ENCODE measurements around the gene TBX18.
A peak's percentile ranks its signal among the peaks of the same experiment; 100 is the strongest.

TBX18 gene

GRCh38 chr6:84749181-84749580 is 15.2 kb downstream of the TBX18 start:
- DNase-seq (ENCODE audit: low read depth, low spot score): no peak

DNA sequence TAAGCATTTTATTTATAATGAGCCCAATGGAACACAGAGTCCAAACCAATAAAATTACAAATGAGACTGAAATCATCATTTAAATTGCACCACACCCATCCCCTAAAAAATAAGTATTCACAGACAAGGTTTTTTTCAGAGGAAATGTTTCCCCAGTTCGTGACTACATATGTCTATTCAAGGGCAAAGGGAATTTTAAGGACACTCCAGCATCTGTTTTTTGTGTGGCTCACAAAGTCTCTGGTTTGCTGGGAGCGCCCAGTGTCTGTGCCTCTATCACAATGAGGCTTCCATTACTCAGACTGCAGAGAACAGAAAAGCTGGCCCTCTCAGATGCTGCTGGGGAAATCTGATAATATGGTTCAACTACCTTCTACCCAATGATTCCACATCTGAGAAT is 16.0 kb downstream of the TBX18 start:
- no peak for DNase-seq (ENCODE audit: low read depth, low spot score)

- DNase-seq (ENCODE audit: low read depth, low spot score): no peak
Measured at GRCh38 chr6:84743616-84744015, 20.8 kb downstream of the TBX18 start.

DNA sequence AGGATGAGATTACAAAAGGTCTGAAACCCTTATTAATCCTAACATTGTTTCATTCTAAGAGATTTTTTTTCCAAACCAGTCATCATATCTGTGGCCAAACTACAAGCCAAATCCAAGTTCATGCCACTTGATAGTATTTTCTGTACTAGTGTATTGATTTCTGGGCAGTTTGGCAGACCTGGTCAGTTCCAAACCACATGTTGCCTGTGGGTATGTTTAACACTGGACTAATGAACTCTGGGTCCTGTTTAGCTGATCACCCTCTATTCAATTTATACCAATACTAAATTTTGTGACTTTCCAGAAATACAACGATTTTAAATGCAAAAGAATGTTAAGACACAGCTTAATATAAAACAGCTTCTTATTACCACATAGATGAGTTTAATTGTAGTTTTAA is 24.0 kb downstream of the TBX18 start:
- DNase-seq (ENCODE audit: low read depth, low spot score): no peak

DNA sequence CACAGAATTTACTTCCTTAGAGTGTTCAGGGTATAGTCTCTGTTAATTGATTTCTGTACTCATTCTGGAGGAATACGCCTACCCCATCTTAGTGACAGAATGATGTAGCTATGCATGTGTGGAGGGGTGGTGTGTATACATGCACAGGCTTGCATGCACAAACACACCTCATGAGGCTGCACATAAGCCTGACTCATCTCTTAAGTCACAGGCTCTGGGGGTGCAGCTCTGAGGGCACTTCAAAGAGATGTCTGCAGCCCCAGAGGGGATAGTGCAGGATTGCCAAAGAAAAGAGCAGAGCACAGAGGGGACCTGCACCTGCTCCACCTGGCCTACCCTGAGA is 24.6 kb downstream of the TBX18 start:
- DNase-seq (ENCODE audit: low read depth, low spot score): no peak

DNA sequence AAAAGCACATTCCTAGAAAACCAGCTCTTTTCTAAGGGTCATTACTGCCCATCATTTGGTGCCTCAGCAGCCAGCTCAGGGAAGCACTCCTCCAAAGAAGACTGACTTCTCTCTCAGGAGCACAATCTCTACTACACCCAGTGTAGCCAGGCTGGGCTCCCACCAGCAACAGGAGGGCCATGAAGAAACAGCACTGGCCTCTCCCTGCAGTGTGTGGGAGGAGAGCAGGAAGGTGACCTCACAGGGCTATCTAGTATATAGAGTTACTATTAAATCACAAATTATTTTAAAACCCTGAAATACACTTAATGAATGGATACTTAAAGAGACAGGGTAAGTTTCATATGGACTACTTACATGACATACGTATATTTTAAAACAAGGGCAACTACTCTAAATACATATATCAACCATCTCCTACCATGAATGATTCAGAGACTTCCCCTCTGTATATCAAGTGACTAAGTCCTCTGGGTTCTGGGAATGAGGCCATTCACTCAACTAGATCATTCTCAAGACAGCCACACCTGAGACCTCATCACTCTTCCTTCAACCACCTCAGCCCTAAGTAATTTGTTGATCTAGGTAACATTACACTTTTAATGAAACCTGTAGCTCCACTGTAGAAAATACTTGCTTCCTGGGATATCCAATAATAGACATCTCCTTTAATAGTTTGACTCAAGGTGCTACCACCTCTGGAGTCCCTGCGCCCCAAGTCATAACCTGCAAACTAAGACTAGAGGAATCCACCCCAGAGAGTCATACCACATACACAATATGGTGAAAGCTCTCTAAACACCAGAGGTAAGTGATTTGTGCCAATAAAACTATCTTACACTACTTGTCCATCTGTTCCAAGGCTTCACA is 25.2 kb downstream of the TBX18 start:
- no peak for DNase-seq (ENCODE audit: low read depth, low spot score)

DNA sequence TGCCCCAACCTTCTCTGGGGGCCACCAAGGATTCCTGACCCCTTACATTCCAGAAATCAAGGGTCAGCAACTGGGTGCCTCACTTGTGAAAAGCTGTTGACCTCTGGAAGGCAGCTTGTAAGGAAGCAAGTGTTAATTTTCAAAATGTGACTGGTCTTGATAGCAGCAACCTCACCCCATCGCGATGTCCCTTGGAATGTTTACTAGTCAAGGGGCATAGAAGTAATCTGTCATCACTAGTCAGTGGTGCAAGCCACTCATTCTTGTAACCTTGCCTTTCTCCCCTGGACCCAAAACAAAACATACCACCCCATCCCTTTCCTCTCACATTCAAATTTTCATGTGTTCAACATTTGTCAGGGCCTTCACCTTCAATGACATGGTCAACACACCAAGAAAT is 30.5 kb downstream of the TBX18 start:
- DNase-seq (ENCODE audit: low read depth, low spot score): no peak

- DNase-seq (ENCODE audit: low read depth, low spot score): no peak
Measured at GRCh38 chr6:84731901-84732300, 32.5 kb downstream of the TBX18 start.

GRCh38 chr6:84731401-84731800 is 33.0 kb downstream of the TBX18 start:
- DNase-seq (ENCODE audit: low read depth, low spot score): no peak

- no peak for DNase-seq (ENCODE audit: low read depth, low spot score)
Measured at GRCh38 chr6:84728602-84729001, 35.8 kb downstream of the TBX18 start.

GRCh38 chr6:84719152-84719551 is 45.2 kb downstream of the TBX18 start:
- no peak for DNase-seq (ENCODE audit: low read depth, low spot score)

- no peak for DNase-seq (ENCODE audit: low read depth, low spot score)
Measured at GRCh38 chr6:84718038-84718955, 46.1 kb downstream of the TBX18 start.

DNA sequence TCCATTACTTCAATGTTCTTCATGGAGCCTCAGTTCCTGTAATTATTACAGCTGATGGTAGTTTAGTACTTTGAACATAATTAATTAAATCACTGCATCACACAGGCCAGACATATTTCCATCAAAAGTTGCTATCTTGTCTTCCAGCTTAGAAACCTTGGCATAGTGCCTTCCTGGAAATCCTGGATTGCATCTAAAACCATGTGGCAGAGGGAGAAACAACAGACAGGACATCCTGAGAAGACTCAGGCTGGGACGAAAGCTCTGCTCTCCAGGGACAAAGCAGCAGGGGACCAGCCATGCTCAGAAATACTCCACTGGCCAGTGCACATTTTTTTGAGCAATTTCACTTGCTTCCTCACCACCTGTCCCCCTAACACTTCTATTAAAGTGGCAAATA is 55.3 kb downstream of the TBX18 start:
- no peak for DNase-seq (ENCODE audit: low read depth, low spot score)

DNA sequence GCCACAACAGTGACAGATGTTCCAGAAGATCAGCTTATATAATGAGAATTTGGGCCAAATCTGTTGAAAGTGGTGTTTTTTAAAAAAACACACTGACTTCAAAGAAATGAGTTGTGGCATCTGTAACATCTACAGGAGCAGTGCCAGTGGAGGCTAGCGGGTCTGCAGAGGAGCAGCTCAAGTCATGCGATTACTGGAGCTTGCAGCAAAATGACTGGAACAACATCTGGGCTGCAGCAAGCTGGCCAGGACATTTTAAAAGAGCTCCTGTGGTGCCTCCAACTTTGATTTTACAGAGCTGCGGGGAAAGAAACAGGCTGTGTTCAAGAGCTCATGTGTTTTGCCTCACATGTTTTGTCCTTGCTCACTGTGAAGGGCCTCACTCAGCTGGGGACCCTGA is 57.2 kb downstream of the TBX18 start:
- no peak for DNase-seq (ENCODE audit: low read depth, low spot score)

- DNase-seq (ENCODE audit: low read depth, low spot score): no peak
Measured at GRCh38 chr6:84696166-84696565, 68.2 kb downstream of the TBX18 start.

DNA sequence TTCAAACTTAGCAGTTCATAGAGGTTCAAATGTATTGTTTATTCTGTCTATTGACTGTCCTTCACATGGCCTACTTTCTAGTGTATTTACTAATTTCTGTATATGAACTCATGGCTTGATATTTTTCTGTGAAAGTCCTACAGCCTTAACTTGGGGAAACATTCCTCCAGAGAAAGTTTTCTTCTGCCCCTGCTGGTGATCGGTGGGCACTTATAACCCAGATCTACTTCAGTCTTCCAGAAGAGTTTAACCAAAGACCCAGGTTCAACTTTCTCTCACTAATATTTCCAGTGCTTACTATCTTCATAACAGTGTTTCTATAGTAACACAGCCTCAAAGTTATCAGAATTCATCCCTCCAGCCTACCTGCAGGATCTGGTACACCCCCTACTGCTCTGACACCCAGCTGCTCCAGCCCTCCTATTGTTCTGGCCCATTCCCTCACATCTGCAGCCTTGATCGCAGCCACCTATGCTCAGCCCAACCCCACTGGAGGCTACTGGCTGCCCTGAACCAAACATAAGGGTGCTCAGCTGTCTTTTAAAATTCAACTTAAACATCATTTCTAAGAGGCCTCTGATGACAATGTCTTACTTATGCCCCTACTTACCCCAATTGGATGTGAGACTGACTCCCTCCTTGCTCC is 72.3 kb downstream of the TBX18 start:
- no peak for DNase-seq (ENCODE audit: low read depth, low spot score)

GRCh38 chr6:84688141-84688873 is 76.1 kb downstream of the TBX18 start:
- DNase-seq (ENCODE audit: low read depth, low spot score): no peak

GRCh38 chr6:84687431-84687830 is 77.0 kb downstream of the TBX18 start:
- DNase-seq (ENCODE audit: low read depth, low spot score): no peak

- peak; percentile 10 for DNase-seq (ENCODE audit: low read depth, low spot score)
Measured at GRCh38 chr6:84685983-84686584, 78.3 kb downstream of the TBX18 start.

DNA sequence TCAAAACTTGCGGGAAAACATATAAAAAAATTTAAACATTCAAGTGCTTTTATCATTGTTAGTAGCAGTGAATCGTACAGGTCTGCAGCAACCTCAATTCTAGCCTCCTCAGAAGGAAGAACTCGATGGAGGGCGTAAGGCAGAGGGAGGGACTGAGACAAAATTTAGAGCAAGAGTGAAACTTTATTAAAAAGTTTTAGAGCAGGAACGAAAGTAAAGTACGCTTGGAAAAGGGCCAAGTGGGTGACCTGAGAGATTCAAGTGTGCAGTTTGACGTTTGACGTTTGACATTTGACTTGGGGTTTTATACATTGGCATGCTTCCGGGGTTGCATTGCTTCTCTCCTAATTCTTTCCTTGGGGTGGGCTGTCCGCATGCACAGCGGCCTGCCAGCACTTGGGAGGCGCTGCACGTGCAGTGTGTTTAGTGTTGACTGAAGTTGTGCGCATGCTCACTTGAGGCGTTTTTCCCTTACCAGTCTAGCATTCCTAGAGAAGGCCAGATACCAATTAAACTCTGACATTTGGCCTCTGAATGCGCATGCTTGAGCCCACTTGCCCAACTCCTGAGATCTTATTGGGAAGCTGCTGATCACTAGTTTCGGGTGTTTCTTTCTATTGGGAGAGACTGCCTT is 82.6 kb downstream of the TBX18 start:
- no peak for DNase-seq (ENCODE audit: low read depth, low spot score)

- DNase-seq (ENCODE audit: low read depth, low spot score): no peak
Measured at GRCh38 chr6:84675651-84676050, 88.7 kb downstream of the TBX18 start.

Measured in ELF-1 (cell line).